IMR-90 (cell line): Measurements from ENCODE around the gene TEX52. TPM values are rescaled to one million over a fixed set of nuclear protein-coding genes. Genes with fewer than 3 reads are reported as not detected.

ENCODE experiments used
- ATAC-seq: fragments of 200-7000 bp; cut with Tn5 transposase; 2 replicates; pipeline ENCODE4 v1.9.1; 2020; ENCODE audit warnings: low read depth, mild to moderate bottlenecking, moderate library complexity
- BruUV-seq: library from RNA; stranded (reverse); fragments of 400-500 nt; replicated peaks from 2 replicates; lab custom pipeline; 2021; lab: Mats Ljungman, UMichigan
- CTCF ChIA-PET: fragments of 300-600 bp; formaldehyde crosslinking; extraction: SDS; loops from one replicate; lab custom pipeline; 2021; ENCODE audit warnings: antibody characterized with exemption; lab: Yijun Ruan, JAX
- POLR2A ChIA-PET: fragments of 300-600 bp; sonication (Branson Sonifier 250); formaldehyde crosslinking; loops from one replicate; lab custom pipeline; 2022; ENCODE audit warnings: antibody characterized with exemption; ENCODE audit not compliant: unreplicated experiment; lab: Charles Lee
- DNase-seq: peaks from one replicate; pipeline ENCODE4 v3.0.0; 2013
- H2AFZ ChIP-seq: replicated peaks from 2 replicates; pipeline ENCODE3; 2013; ENCODE audit warnings: low read length, mild to moderate bottlenecking; ENCODE audit not compliant: poor library complexity
- H2AK5ac ChIP-seq: 2 replicates; pipeline ENCODE4 v1.6.1; 2013; ENCODE audit warnings: low read depth, low read length, inconsistent platforms
- H2AK9ac ChIP-seq: replicated peaks from 2 replicates; pipeline ENCODE3; 2013; ENCODE audit warnings: mild to moderate bottlenecking, low read depth, low read length, moderate library complexity; ENCODE audit not compliant: poor library complexity
- H2BK120ac ChIP-seq: 2 replicates; pipeline ENCODE4 v1.6.1; 2013; ENCODE audit warnings: low read depth, low read length, inconsistent platforms
- H2BK15ac ChIP-seq: 3 replicates; pipeline ENCODE4 v1.6.1; 2013; ENCODE audit warnings: low read depth, low read length, inconsistent platforms
- H2BK20ac ChIP-seq: 2 replicates; pipeline ENCODE4 v1.6.1; 2013; ENCODE audit warnings: low read depth, mild to moderate bottlenecking, inconsistent platforms, low read length, moderate library complexity
- H2BK5ac ChIP-seq: 2 replicates; pipeline ENCODE4 v1.6.1; 2013; ENCODE audit warnings: mild to moderate bottlenecking, low read depth, low read length, inconsistent platforms; ENCODE audit not compliant: poor library complexity, severe bottlenecking
- H3K14ac ChIP-seq: replicated peaks from 2 replicates; pipeline ENCODE4 v1.6.1; 2013; ENCODE audit warnings: low read depth, low read length, inconsistent platforms
- H3K18ac ChIP-seq: 2 replicates; pipeline ENCODE4 v1.6.1; 2013; ENCODE audit warnings: low read depth, low read length, control low read depth
- H3K23ac ChIP-seq: 2 replicates; pipeline ENCODE4 v1.6.1; 2013; ENCODE audit warnings: low read depth, low read length, inconsistent platforms
- H3K27ac ChIP-seq: 2 replicates; pipeline ENCODE4 v1.5.1; 2013; ENCODE audit warnings: mild to moderate bottlenecking, control low read depth, low read length; ENCODE audit not compliant: insufficient read depth
- H3K27me3 ChIP-seq: 2 replicates; pipeline ENCODE4 v1.6.1; 2013; ENCODE audit warnings: low read length; ENCODE audit not compliant: control insufficient read depth, insufficient read depth
- H3K36me3 ChIP-seq: 2 replicates; pipeline ENCODE4 v1.6.1; 2013; ENCODE audit warnings: low read length, mixed read lengths; ENCODE audit not compliant: control insufficient read depth, insufficient read depth
- H3K4ac ChIP-seq: 2 replicates; pipeline ENCODE4 v1.6.1; 2013; ENCODE audit warnings: low read depth, low read length, inconsistent platforms
- H3K4me1 ChIP-seq: 2 replicates; pipeline ENCODE4 v1.6.1; 2013; ENCODE audit warnings: low read length, mixed read lengths; ENCODE audit not compliant: control insufficient read depth, insufficient read depth
- H3K4me2 ChIP-seq: 2 replicates; pipeline ENCODE4 v1.6.1; 2013; ENCODE audit warnings: low read depth, mild to moderate bottlenecking, control low read depth, low read length, moderate library complexity
- H3K4me3 ChIP-seq: 2 replicates; pipeline ENCODE4 v1.5.1; 2013; ENCODE audit warnings: low read depth, mild to moderate bottlenecking, control low read depth, low read length, moderate library complexity; ENCODE audit not compliant: insufficient read depth
- H3K56ac ChIP-seq: 2 replicates; pipeline ENCODE4 v1.6.1; 2013; ENCODE audit warnings: low read length, inconsistent platforms; ENCODE audit not compliant: insufficient read depth; ENCODE audit errors: extremely low read depth
- H3K79me1 ChIP-seq, 2 experiments: 2 replicates each; pipeline ENCODE4 v1.6.1; 2013; ENCODE audit warnings: low read length in 2 of 2, inconsistent platforms in 1 of 2, low read depth in 1 of 2
- H3K9ac ChIP-seq: 2 replicates; pipeline ENCODE4 v1.6.1; 2013; ENCODE audit warnings: low read depth, low read length, control low read depth
- H3K9me1 ChIP-seq: 2 replicates; pipeline ENCODE4 v1.6.1; 2013; ENCODE audit warnings: low read length, inconsistent platforms; ENCODE audit not compliant: insufficient read depth
- H3K9me3 ChIP-seq: 2 replicates; pipeline ENCODE4 v1.6.1; 2013; ENCODE audit warnings: low read length; ENCODE audit not compliant: control insufficient read depth, insufficient read depth
- H4K20me1 ChIP-seq: 2 replicates; pipeline ENCODE4 v1.6.1; 2013; ENCODE audit warnings: low read length, inconsistent platforms; ENCODE audit not compliant: insufficient read depth
- H4K5ac ChIP-seq: 2 replicates; pipeline ENCODE4 v1.6.1; 2013; ENCODE audit warnings: mild to moderate bottlenecking, low read depth, low read length, control low read depth
- H4K8ac ChIP-seq, 2 experiments: 2 replicates each; pipeline ENCODE4 v1.6.1; 2013; ENCODE audit warnings: low read depth in 2 of 2, low read length in 2 of 2, control low read depth in 1 of 2, inconsistent platforms in 1 of 2
- H4K91ac ChIP-seq: 2 replicates; pipeline ENCODE4 v1.6.1; 2013; ENCODE audit warnings: low read depth, low read length, inconsistent platforms; ENCODE audit not compliant: insufficient read depth
- BHLHE40 ChIP-seq: fragments of 150-350 bp; IDR thresholded peaks from 2 replicates; pipeline ENCODE4 v1.6.1; 2016; ENCODE audit warnings: mild to moderate bottlenecking, low read depth, low read length
- CHD1 ChIP-seq: IDR thresholded peaks from 2 replicates; pipeline ENCODE4 v1.6.1; 2012; ENCODE audit warnings: low read depth, low read length, improper control_type of control experiment
- FOS ChIP-seq: fragments of 150-350 bp; IDR thresholded peaks from 2 replicates; pipeline ENCODE4 v1.6.1; 2016; ENCODE audit warnings: low read depth, low read length
- MAFK ChIP-seq: IDR thresholded peaks from 2 replicates; pipeline ENCODE4 v1.6.1; 2012; ENCODE audit warnings: low read depth, low read length, improper control_type of control experiment
- MXI1 ChIP-seq: IDR thresholded peaks from 2 replicates; pipeline ENCODE4 v1.6.1; 2012; ENCODE audit warnings: low read depth, mild to moderate bottlenecking, low read length, moderate library complexity, borderline replicate concordance
- RCOR1 ChIP-seq: IDR thresholded peaks from 2 replicates; pipeline ENCODE4 v1.6.1; 2012; ENCODE audit warnings: mild to moderate bottlenecking, low read length, improper control_type of control experiment; ENCODE audit not compliant: insufficient replicate concordance
- RFX5 ChIP-seq: IDR thresholded peaks from 2 replicates; pipeline ENCODE4 v1.8.0; 2012; ENCODE audit warnings: low read depth, mild to moderate bottlenecking, low read length, moderate library complexity
- USF2 ChIP-seq: fragments of 150-350 bp; IDR thresholded peaks from 2 replicates; pipeline ENCODE4 v1.6.1; 2017; ENCODE audit warnings: mild to moderate bottlenecking, antibody characterized with exemption, low read length, low read depth
- WGBS, 2 experiments: methylation state at CpG; one replicate each; pipeline versions ENCODE4 v1.1.5 to v1.1.7; 2013; ENCODE audit warnings: missing lambda C conversion rate in 2 of 2; ENCODE audit not compliant: insufficient read length in 1 of 2; ENCODE audit errors: extremely low coverage in 2 of 2; 5-methylcytosine and 5-hydroxymethylcytosine counted together
- dilution Hi-C: fragments of 300-500 bp; cut with HindIII; formaldehyde crosslinking; loops from one replicate; pipeline ENCODE4 v1.14.3; 2018; ENCODE audit warnings: low sequenced_read_pairs; ENCODE audit not compliant: unreplicated experiment
- in situ Hi-C: fragments of 300-500 bp; cut with MboI; formaldehyde crosslinking; loops from 3 replicates; pipeline ENCODE4 v1.14.3; 2019; ENCODE audit warnings: low sequenced_read_pairs, inconsistent platforms, mixed read lengths
- intact Hi-C: fragments of 100-400 bp; cut with micrococcal nuclease; formaldehyde crosslinking; loops from 2 replicates; pipeline ENCODE4 v1.10.0; 2022
- polyA plus RNA-seq, 3 experiments: library from polyadenylated mRNA; depleted of rRNA; stranded (reverse); fragments of >200 nt; gene quantifications; 2 replicates each; pipeline ENCODE4 v1.2.3, GENCODE V29; 2012; ENCODE audit warnings: low replicate concordance in 1 of 3
- total RNA-seq: library from RNA; depleted of rRNA; stranded (reverse); fragments of >200 nt; gene quantifications from 2 replicates; pipeline ENCODE4 v1.2.3, GENCODE V29; 2012

TEX52 gene
- total and polyA plus RNA-seq, 2 of the 4 experiments (the other 2 are of a cell fraction) = not detected

GRCh38 chr12:2856051-2856450 lies 788 bp downstream of the TEX52 start:
- ATAC-seq (no peak), DNase-seq (no peak)
- Histone ChIP-seq H3K14ac (no peak overlapping the region), H3K4me2 (no peak overlapping the region), H3K36me3 (peaks cover 6% of the 10 kb centered on the region), H2BK15ac (no peak overlapping the region), H3K9me1 (no peaks in the 10 kb centered on the region), H3K18ac (no peak overlapping the region), H4K20me1 (no peaks in the 10 kb centered on the region), H3K56ac (no peak overlapping the region), H2BK5ac (no peak overlapping the region), H3K9ac (no peak overlapping the region), H4K5ac (no peak overlapping the region), H4K91ac (no peak overlapping the region), H3K4me1 (no peaks in the 10 kb centered on the region), H4K8ac (no peak overlapping the region), H3K79me1 (no peaks in the 10 kb centered on the region), H3K4ac (no peak overlapping the region), H2AFZ (no peak overlapping the region), H2BK20ac (no peak overlapping the region), H2AK5ac (no peak overlapping the region), H3K27ac (no peak overlapping the region), H2AK9ac (no peak overlapping the region), H3K23ac (no peak overlapping the region), H2BK120ac (no peak overlapping the region), H3K4me3 (no peak overlapping the region), H3K27me3 (no peaks in the 10 kb centered on the region), H3K9me3 (no peaks in the 10 kb centered on the region)
- intact Hi-C loops (no loop called here), in situ Hi-C loops (loop anchor here (10.0 kb wide), 1 partner anchor 179 kb away; no protein-coding TSS in a partner anchor), dilution Hi-C loops (no loop called here)
- POLR2A ChIA-PET = no interaction called here
- TF ChIP-seq BHLHE40 = no peak
- TF ChIP-seq RFX5 = no peak
- TF ChIP-seq RCOR1 = no peak
- no peak for TF ChIP-seq MXI1
- TF ChIP-seq USF2 = no peak
- TF ChIP-seq FOS = no peak
- TF ChIP-seq MAFK = no peak
- no peak for TF ChIP-seq CHD1
- BruUV-seq = no TSS peak
- CTCF ChIA-PET = interaction anchor here (0.5 kb wide), 1 partner anchor 17 kb away, joined by 4 read pairs; no protein-coding TSS in a partner anchor
- WGBS, 2 experiments = no CpG with 5 or more reads among the region's 3 CpGs
